Kidney (tissue), 14 donors: Measurements from ENCODE around the gene PPDPF. TPM values are rescaled to one million over a fixed set of nuclear protein-coding genes. Genes with fewer than 3 reads are reported as not detected.

Experiments
- DNase-seq, 5 donors: peaks; one replicate each; pipeline ENCODE4 v3.0.0-alpha.2; 2013 to 2020
- FAIRE-seq: peaks from 2 replicates; lab custom pipeline; 2012; peaks lifted over from hg19 to GRCh38; lab: Jason Lieb, UNC
- H3K27ac ChIP-seq, 2 donors: one replicate each; pipeline ENCODE4 v1.7.0; 2013; ENCODE audit warnings: low read depth in 2 of 2, low read length in 2 of 2, inconsistent platforms in 1 of 2
- H3K27me3 ChIP-seq: one replicate; pipeline ENCODE4 v1.7.1; 2013; ENCODE audit warnings: low read length, inconsistent platforms; ENCODE audit not compliant: control insufficient read depth, insufficient read depth
- H3K36me3 ChIP-seq, 3 donors: one replicate each; pipeline versions ENCODE4 v1.7.0 to v1.7.1; 2013; ENCODE audit warnings: low read length in 3 of 3, control low read depth in 1 of 3, inconsistent platforms in 1 of 3; ENCODE audit not compliant: insufficient read depth in 3 of 3, control insufficient read depth in 2 of 3
- H3K4me1 ChIP-seq, 3 donors: one replicate each; pipeline versions ENCODE4 v1.7.0 to v1.7.1; 2013; ENCODE audit warnings: low read length in 3 of 3, inconsistent platforms in 1 of 3, low read depth in 1 of 3; ENCODE audit not compliant: control insufficient read depth in 2 of 3, insufficient read depth in 2 of 3
- H3K4me3 ChIP-seq, 3 donors: one replicate each; pipeline versions ENCODE4 v1.7.0 to v1.8.1; 2013; ENCODE audit warnings: low read length in 3 of 3, control low read depth in 1 of 3, inconsistent platforms in 1 of 3
- H3K9ac ChIP-seq, 3 donors: one replicate each; pipeline versions ENCODE4 v1.7.0 to v1.7.1; 2013; ENCODE audit warnings: low read length in 3 of 3, control low read depth in 1 of 3, inconsistent platforms in 1 of 3
- H3K9me3 ChIP-seq, 3 donors: one replicate each; pipeline versions ENCODE4 v1.7.0 to v1.7.1; 2013; ENCODE audit warnings: low read length in 3 of 3, control low read depth in 1 of 3, inconsistent platforms in 1 of 3; ENCODE audit not compliant: control insufficient read depth in 2 of 3, insufficient read depth in 1 of 3
- intact Hi-C: fragments of 100-400 bp; cut with DNase I; formaldehyde crosslinking; loops from one replicate; pipeline ENCODE4 v1.11.1; 2022
- polyA plus RNA-seq: library from polyadenylated mRNA; stranded (reverse); fragments of 350-450 nt; fragmentation: Illumina TruSeq; extraction: RNeasy Lipid Tissue Mini Kit (QIAGEN cat#74804); gene quantifications from one replicate; pipeline ENCODE4 v1.2.3, GENCODE V29; 2014; ENCODE audit warnings: low read depth, low replicate concordance; ENCODE audit not compliant: insufficient read depth
- total RNA-seq: library from RNA; stranded (reverse); fragmentation: NEBNext Ultra II Directional; extraction: Animal tissue kit (Norgen Biotek cat#: 25700); gene quantifications from one replicate; pipeline ENCODE4 v1.2.1, GENCODE V29; 2021
- TF ChIP-seq, protein P1 (sequence below): IDR thresholded peaks from 3 replicates; pipeline ENCODE4 v1.5.1; 2012; ENCODE audit warnings: mild to moderate bottlenecking, moderate library complexity, borderline replicate concordance; ENCODE audit not compliant: insufficient read depth; ENCODE audit errors: extremely low read depth
- donor health status: control.
- donor health status: control.
- donor health status: control.
- donor health status: control.
- donor health status: control.
- donor health status: DM: yes; HTN: yes; CAD: no.
- donor health status: Normal renal cell carcinoma (clear cell type).

The PPDPF gene
- total and polyA plus RNA-seq, 2 donors from 2014 or later, result 578 to 961 TPM

DNA sequence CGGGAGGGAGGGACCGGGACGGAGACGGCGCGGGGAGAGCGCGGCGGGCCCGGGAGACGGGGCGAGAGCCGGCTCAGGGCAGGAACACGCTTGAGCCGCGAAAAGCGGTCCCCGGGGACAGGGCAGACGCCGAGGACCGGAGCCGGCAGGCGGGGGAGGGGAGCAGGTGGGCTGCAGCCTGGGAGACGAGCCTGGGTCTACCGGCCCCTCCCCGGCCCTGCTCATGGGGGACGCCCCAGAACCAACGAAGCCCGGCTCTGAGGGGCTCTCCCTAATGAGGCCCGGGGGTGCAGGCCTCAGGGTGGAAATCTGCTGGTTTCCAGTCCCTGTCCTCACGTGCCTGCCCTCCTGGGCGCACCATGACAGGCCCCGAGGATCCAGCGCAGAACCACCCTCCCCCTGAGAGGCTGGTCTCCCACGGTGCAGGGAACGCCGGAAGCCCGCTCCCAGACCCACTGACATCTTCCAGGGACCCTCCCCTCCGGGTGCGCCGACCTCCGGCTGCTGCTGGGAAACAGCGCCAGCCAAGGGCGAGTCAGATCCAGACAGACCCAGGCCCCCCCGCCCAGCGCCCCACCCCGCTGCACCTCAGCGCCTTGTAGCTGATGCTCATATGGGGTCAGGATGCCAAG, 21.1 kb upstream of the PPDPF start:
- intact Hi-C loops, result no loop called here
- peak in 3 of 5 donors; percentile 22 to 79 (median 78) for DNase-seq
- Histone ChIP-seq H3K9ac (no peak overlapping the region), H3K27me3 (peaks cover 2% of the 10 kb centered on the region), H3K27ac (no peak overlapping the region), H3K9me3 (peaks cover 0 to under 1% (median 0%) of the 10 kb centered on the region in 3 donors), H3K4me1 (peaks cover 0 to 2% (median 0%) of the 10 kb centered on the region in 3 donors), H3K4me3 (no peak overlapping the region), H3K36me3 (no peaks in the 10 kb centered on the region)
- TF ChIP-seq, protein P1, sequence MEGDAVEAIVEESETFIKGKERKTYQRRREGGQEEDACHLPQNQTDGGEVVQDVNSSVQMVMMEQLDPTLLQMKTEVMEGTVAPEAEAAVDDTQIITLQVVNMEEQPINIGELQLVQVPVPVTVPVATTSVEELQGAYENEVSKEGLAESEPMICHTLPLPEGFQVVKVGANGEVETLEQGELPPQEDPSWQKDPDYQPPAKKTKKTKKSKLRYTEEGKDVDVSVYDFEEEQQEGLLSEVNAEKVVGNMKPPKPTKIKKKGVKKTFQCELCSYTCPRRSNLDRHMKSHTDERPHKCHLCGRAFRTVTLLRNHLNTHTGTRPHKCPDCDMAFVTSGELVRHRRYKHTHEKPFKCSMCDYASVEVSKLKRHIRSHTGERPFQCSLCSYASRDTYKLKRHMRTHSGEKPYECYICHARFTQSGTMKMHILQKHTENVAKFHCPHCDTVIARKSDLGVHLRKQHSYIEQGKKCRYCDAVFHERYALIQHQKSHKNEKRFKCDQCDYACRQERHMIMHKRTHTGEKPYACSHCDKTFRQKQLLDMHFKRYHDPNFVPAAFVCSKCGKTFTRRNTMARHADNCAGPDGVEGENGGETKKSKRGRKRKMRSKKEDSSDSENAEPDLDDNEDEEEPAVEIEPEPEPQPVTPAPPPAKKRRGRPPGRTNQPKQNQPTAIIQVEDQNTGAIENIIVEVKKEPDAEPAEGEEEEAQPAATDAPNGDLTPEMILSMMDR, result no peak
- FAIRE-seq, result no peak

DNA sequence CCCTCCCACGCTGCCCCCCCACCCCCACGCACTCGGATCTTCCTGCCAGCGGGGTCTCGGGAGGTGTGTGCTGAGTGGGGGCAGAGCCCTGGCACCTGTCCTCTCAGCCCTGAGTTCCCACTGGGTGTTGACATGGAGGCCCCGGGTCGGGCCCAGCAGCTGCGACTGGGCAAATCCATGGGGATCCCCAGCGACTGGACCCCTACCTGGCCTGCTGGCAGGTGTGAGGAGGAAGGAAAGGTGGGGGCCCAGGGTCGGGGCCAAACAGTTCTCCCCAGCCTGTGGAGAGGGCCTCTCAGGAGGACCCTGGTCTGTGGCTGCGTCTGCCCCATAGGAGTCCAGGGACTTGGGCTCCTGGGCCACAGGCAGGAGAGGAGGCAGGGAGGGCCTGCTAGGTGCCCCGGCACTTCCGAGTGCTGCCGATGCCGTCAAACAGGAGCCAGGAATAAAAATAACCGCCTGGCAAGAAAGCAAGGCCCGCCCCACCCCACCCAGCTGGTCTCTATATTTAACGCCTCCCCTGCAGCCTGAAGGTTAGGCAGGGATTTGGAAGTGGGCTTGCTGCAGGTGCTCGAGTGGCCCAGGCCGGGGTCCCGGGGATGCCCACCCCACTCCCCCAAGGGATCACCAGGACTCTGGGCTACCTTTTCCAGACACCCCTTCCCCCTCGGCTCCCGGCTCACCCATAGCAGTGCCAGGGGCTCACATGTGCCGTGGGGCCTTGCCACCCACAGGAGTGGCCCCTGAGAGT, 20.2 kb upstream of the PPDPF start:
- Histone ChIP-seq H3K27me3 (peaks cover 2% of the 10 kb centered on the region), H3K4me3 (no peak overlapping the region), H3K36me3 (no peaks in the 10 kb centered on the region), H3K9me3 (peaks cover 0 to 10% (median 0%) of the 10 kb centered on the region in 3 donors), H3K4me1 (peaks cover 0 to 2% (median 0%) of the 10 kb centered on the region in 3 donors), H3K9ac (no peak overlapping the region), H3K27ac (no peak overlapping the region)
- TF ChIP-seq, protein P1, result no peak
- intact Hi-C loops, result no loop called here
- FAIRE-seq (no peak), DNase-seq (peak in 2 of 5 donors; percentile 60 to 70)

DNA sequence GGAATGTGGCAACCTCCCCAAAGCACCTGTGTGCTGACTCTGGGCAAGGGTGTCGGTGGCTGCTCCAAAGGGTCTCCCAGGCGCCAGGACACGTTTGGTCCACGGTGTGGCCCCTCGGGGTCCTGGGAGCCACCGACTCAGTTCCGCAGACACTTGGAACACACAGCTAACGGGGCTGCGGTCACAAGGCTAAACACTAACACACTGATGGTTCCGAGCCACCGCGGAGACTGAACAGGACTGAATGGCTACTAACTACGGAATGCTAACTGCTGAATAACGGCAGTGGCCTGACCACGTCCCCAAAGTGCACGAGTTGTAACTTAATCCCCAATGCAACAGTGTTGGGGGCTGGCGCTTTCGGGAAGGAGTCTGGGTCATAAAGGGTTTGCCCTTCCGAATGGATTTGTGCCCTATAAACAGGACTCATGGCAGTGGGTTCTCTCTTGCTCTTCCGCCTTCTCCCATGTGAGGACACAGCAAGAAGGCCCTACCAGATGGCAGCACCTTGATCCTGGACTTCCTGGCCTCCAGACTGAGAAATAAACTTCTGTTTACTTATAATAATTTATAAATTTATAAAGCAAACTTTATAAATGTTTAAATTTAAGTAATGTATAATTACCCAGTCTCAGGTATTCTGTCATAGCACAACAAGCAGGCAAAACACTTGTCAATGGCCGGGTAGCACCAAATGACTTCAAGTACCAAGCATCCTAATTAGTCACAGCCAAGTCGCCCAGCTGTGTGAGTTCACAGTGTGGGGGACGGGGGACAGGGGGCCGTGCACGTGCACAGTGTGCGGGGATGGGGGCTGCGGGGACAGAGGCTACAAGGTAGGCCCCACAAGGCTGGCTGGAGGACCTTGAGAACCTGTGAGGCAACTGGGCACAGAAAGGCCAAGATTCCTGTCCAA, 19.4 kb upstream of the PPDPF start:
- H3K4me3 ChIP-seq, result no peak overlapping the region
- DNase-seq (peak in 1 of 5 donors; percentile 40), FAIRE-seq (no peak)
- H3K27me3 ChIP-seq, result peaks cover 2% of the 10 kb centered on the region
- intact Hi-C loops, result no loop called here
- no peak overlapping the region for H3K9ac ChIP-seq
- TF ChIP-seq, protein P1, result no peak
- H3K4me1 ChIP-seq, result peaks cover 0 to 2% (median 0%) of the 10 kb centered on the region in 3 donors
- H3K36me3 ChIP-seq, result no peaks in the 10 kb centered on the region
- peaks cover 0 to 14% (median 0%) of the 10 kb centered on the region in 3 donors for H3K9me3 ChIP-seq
- H3K27ac ChIP-seq, result no peak overlapping the region
